Immature natural killer cell (primary cell): Measurements from ENCODE around the gene AAK1. TPM values are rescaled to one million over a fixed set of nuclear protein-coding genes. Genes with fewer than 3 reads are reported as not detected.
"Not testable (repeated sequence)": the region's sequence is repeated elsewhere in the genome, so short reads cannot be mapped to it uniquely, and the experiment has no call there.

Source experiments
- DNase-seq, 3 donors: peaks; one replicate each; pipeline ENCODE4 v3.0.0; 2022; ENCODE audit warnings: mixed read lengths in 1 of 3
- H3K27ac Mint-ChIP-seq, 6 donors: one replicate each; pipeline ENCODE4 v1.8.0; 2020; ENCODE audit warnings: mixed read lengths in 6 of 6, mild to moderate bottlenecking in 5 of 6, inconsistent platforms in 4 of 6, moderate library complexity in 3 of 6
- H3K27me3 Mint-ChIP-seq, 3 donors: one replicate each; pipeline ENCODE4 v1.8.0; 2020 to 2021; ENCODE audit warnings: low read depth in 3 of 3, mild to moderate bottlenecking in 3 of 3, mixed read lengths in 3 of 3, moderate library complexity in 3 of 3, inconsistent platforms in 1 of 3
- H3K36me3 Mint-ChIP-seq, 3 donors: one replicate each; pipeline ENCODE4 v1.8.0; 2020; ENCODE audit warnings: mixed read lengths in 3 of 3, inconsistent platforms in 2 of 3, mild to moderate bottlenecking in 2 of 3
- H3K4me1 Mint-ChIP-seq, 2 donors: one replicate each; pipeline ENCODE4 v1.8.0; 2020; ENCODE audit warnings: inconsistent platforms in 2 of 2, mild to moderate bottlenecking in 2 of 2, mixed read lengths in 2 of 2, moderate library complexity in 1 of 2
- H3K4me3 Mint-ChIP-seq, 5 donors: one replicate each; pipeline ENCODE4 v1.8.0; 2020; ENCODE audit warnings: mild to moderate bottlenecking in 5 of 5, mixed read lengths in 5 of 5, inconsistent platforms in 3 of 5, moderate library complexity in 3 of 5
- H3K9me3 Mint-ChIP-seq, 6 donors: one replicate each; pipeline ENCODE4 v1.8.0; 2020; ENCODE audit warnings: mild to moderate bottlenecking in 6 of 6, mixed read lengths in 6 of 6, inconsistent platforms in 4 of 6, moderate library complexity in 3 of 6
- polyA plus RNA-seq, 3 donors: library from polyadenylated mRNA; unstranded; fragments of 300-500 nt; fragmentation: Illumina TruSeq; gene quantifications; one replicate each; pipeline ENCODE4 v1.2.3, GENCODE V29; 2021

AAK1 gene
- polyA plus RNA-seq, 3 donors from 2014 or later = 23.1 to 121 (median 38.2) TPM

GRCh38 chr2:69465513-69466456 is 177.8 kb downstream of the AAK1 start:
- Mint-ChIP-seq H3K9me3 (no peaks in the 10 kb centered on the region), H3K36me3 (peaks cover 9 to 22% (median 20%) of the 10 kb centered on the region in 3 donors), H3K27me3 (peaks cover 0 to 4% (median 2%) of the 10 kb centered on the region in 3 donors), H3K27ac (peak overlapping the region in 5 of 6 donors; percentile 21 to 58 (median 49)), H3K4me1 (peaks cover 13 to 24% of the 10 kb centered on the region in 2 donors), H3K4me3 (no peak overlapping the region)
- DNase-seq = no peak

- Mint-ChIP-seq H3K27ac (peak overlapping the region in 3 of 6 donors; percentile 11 to 45 (median 11)), H3K36me3 (peaks cover 5 to 18% (median 16%) of the 10 kb centered on the region in 3 donors)
- DNase-seq = no peak
Observed at GRCh38 chr2:69464575-69464974, 179.0 kb downstream of the AAK1 start.

GRCh38 chr2:69462780-69463179 is 180.8 kb downstream of the AAK1 start:
- Mint-ChIP-seq H3K4me1 (no peaks in the 10 kb centered on the region), H3K36me3 (peaks cover 5 to 18% (median 16%) of the 10 kb centered on the region in 3 donors), H3K27me3 (peaks cover 2 to 7% (median 3%) of the 10 kb centered on the region in 3 donors), H3K4me3 (no peak overlapping the region), H3K9me3 (no peaks in the 10 kb centered on the region), H3K27ac (peak overlapping the region in 2 of 6 donors; percentile 31 to 40)
- no peak for DNase-seq

More at GRCh38 chr2:69464575-69464974, 179.0 kb downstream of the AAK1 start:
- Mint-ChIP-seq H3K4me3 (no peak overlapping the region), H3K27me3 (peaks cover 0 to 4% (median 2%) of the 10 kb centered on the region in 3 donors), H3K9me3 (no peaks in the 10 kb centered on the region), H3K4me1 (peaks cover 7 to 17% of the 10 kb centered on the region in 2 donors)

- H3K9me3 Mint-ChIP-seq = no peaks in the 10 kb centered on the region
- no peak overlapping the region for H3K4me3 Mint-ChIP-seq
- no peak overlapping the region for H3K27ac Mint-ChIP-seq
- H3K36me3 Mint-ChIP-seq = peaks cover 5 to 18% (median 16%) of the 10 kb centered on the region in 3 donors
- H3K4me1 Mint-ChIP-seq = no peaks in the 10 kb centered on the region
- no peak for DNase-seq
- peaks cover 2 to 10% (median 7%) of the 10 kb centered on the region in 3 donors for H3K27me3 Mint-ChIP-seq
Observed at GRCh38 chr2:69461404-69461803, 182.1 kb downstream of the AAK1 start.

GRCh38 chr2:69459936-69460335 is 183.6 kb downstream of the AAK1 start:
- Mint-ChIP-seq H3K27ac (peak overlapping the region in 3 of 6 donors; percentile 48 to 83 (median 79)), H3K36me3 (peaks cover 2 to 13% (median 7%) of the 10 kb centered on the region in 3 donors), H3K9me3 (no peaks in the 10 kb centered on the region), H3K4me1 (peaks cover 8 to 13% of the 10 kb centered on the region in 2 donors), H3K4me3 (no peak overlapping the region), H3K27me3 (peaks cover 2 to 12% (median 5%) of the 10 kb centered on the region in 3 donors)
- DNase-seq = no peak

- peaks cover 10 to 21% of the 10 kb centered on the region in 2 donors for H3K4me1 Mint-ChIP-seq
- peaks cover 0 to 15% (median 10%) of the 10 kb centered on the region in 3 donors for H3K27me3 Mint-ChIP-seq
- DNase-seq = no peak
- H3K4me3 Mint-ChIP-seq = no peak overlapping the region
- H3K9me3 Mint-ChIP-seq = no peaks in the 10 kb centered on the region
- peak overlapping the region in 5 of 6 donors; percentile 18 to 83 (median 56) for H3K27ac Mint-ChIP-seq
- peaks cover 0 to 4% (median 4%) of the 10 kb centered on the region in 3 donors for H3K36me3 Mint-ChIP-seq
Observed at GRCh38 chr2:69456950-69457445, 186.5 kb downstream of the AAK1 start.

GRCh38 chr2:69456154-69456553 is 187.4 kb downstream of the AAK1 start:
- DNase-seq = no peak
- Mint-ChIP-seq H3K4me1 (peaks cover 10 to 21% of the 10 kb centered on the region in 2 donors), H3K36me3 (peaks cover 0 to 2% (median 0%) of the 10 kb centered on the region in 3 donors), H3K27me3 (peaks cover 0 to 15% (median 10%) of the 10 kb centered on the region in 3 donors), H3K27ac (peak overlapping the region in 2 of 6 donors; percentile 15 to 56), H3K4me3 (no peak overlapping the region), H3K9me3 (no peaks in the 10 kb centered on the region)

GRCh38 chr2:69454976-69455375 is 188.6 kb downstream of the AAK1 start:
- Mint-ChIP-seq H3K4me3 (no peak overlapping the region), H3K4me1 (peaks cover 10 to 21% of the 10 kb centered on the region in 2 donors), H3K36me3 (no peaks in the 10 kb centered on the region), H3K9me3 (no peaks in the 10 kb centered on the region), H3K27me3 (peaks cover 0 to 15% (median 10%) of the 10 kb centered on the region in 3 donors), H3K27ac (peak overlapping the region in 1 of 6 donors; percentile 76)
- DNase-seq = no peak

- Mint-ChIP-seq H3K27ac (peak overlapping the region in 4 of 6 donors; percentile 2 to 35 (median 19)), H3K4me1 (peaks cover 10 to 21% of the 10 kb centered on the region in 2 donors), H3K9me3 (no peaks in the 10 kb centered on the region), H3K36me3 (no peaks in the 10 kb centered on the region), H3K4me3 (no peak overlapping the region), H3K27me3 (peaks cover 0 to 18% (median 13%) of the 10 kb centered on the region in 3 donors)
- no peak for DNase-seq
Observed at GRCh38 chr2:69453475-69454129, 189.9 kb downstream of the AAK1 start.

GRCh38 chr2:69452687-69453086 is 190.9 kb downstream of the AAK1 start:
- no peak for DNase-seq
- no peak overlapping the region for H3K4me3 Mint-ChIP-seq
- H3K4me1 Mint-ChIP-seq = peaks cover 10 to 21% of the 10 kb centered on the region in 2 donors
- peaks cover 1 to 15% (median 14%) of the 10 kb centered on the region in 3 donors for H3K27me3 Mint-ChIP-seq
- H3K9me3 Mint-ChIP-seq = peaks cover 0 to 1% (median 0%) of the 10 kb centered on the region in 6 donors
- peak overlapping the region in 3 of 6 donors; percentile 10 to 56 (median 24) for H3K27ac Mint-ChIP-seq
- no peaks in the 10 kb centered on the region for H3K36me3 Mint-ChIP-seq

- no peak for DNase-seq
- no peak overlapping the region for H3K27ac Mint-ChIP-seq
- H3K4me1 Mint-ChIP-seq = peaks cover 8 to 18% of the 10 kb centered on the region in 2 donors
- peaks cover 0 to 6% (median 0%) of the 10 kb centered on the region in 3 donors for H3K36me3 Mint-ChIP-seq
- peaks cover 0 to 1% (median 0%) of the 10 kb centered on the region in 6 donors for H3K9me3 Mint-ChIP-seq
- H3K4me3 Mint-ChIP-seq = no peak overlapping the region
- peaks cover 1 to 14% (median 8%) of the 10 kb centered on the region in 3 donors for H3K27me3 Mint-ChIP-seq
Observed at GRCh38 chr2:69450735-69451416, 192.7 kb downstream of the AAK1 start.

GRCh38 chr2:69449906-69450305 is 193.6 kb downstream of the AAK1 start:
- Mint-ChIP-seq H3K4me3 (no peak overlapping the region), H3K36me3 (peaks cover 0 to 6% (median 0%) of the 10 kb centered on the region in 3 donors), H3K9me3 (peaks cover 0 to 1% (median 0%) of the 10 kb centered on the region in 6 donors), H3K27me3 (peaks cover 1 to 12% (median 7%) of the 10 kb centered on the region in 3 donors), H3K27ac (no peak overlapping the region), H3K4me1 (peaks cover 2 to 8% of the 10 kb centered on the region in 2 donors)
- DNase-seq = no peak

- DNase-seq, H3K9me3 Mint-ChIP-seq, H3K27ac Mint-ChIP-seq, H3K4me1 Mint-ChIP-seq, H3K4me3 Mint-ChIP-seq, H3K36me3 Mint-ChIP-seq: not testable (repeated sequence)
- peaks cover 1 to 11% (median 1%) of the 10 kb centered on the region in 3 donors for H3K27me3 Mint-ChIP-seq
Observed at GRCh38 chr2:69443673-69444072, 199.9 kb downstream of the AAK1 start.
